Cardiac fibroblast (primary cell): Measurements from ENCODE around the gene GTF3C2.
A peak's percentile ranks its signal among the peaks of the same experiment; 100 is the strongest.

ENCODE experiments used
- DNase-seq, 2 donors: peaks; one replicate each; pipeline versions ENCODE4 v3.0.0 to v3.0.0-alpha.2; 2010; ENCODE audit warnings: low read depth in 2 of 2
- H3K4me3 ChIP-seq, 2 donors: replicated peaks in 1 of 2; 1 replicate in 1 of 2; 2 replicates in 1 of 2; pipeline ENCODE4 v1.5.1; 2011; ENCODE audit warnings: low read depth in 2 of 2, low read length in 2 of 2, mild to moderate bottlenecking in 2 of 2, moderate library complexity in 1 of 2
- TF ChIP-seq, protein P1 (sequence below): IDR thresholded peaks from one replicate; pipeline ENCODE4 v1.5.1; 2011; ENCODE audit warnings: low read depth, mild to moderate bottlenecking, low read length, inconsistent platforms

GTF3C2 gene, protein sequence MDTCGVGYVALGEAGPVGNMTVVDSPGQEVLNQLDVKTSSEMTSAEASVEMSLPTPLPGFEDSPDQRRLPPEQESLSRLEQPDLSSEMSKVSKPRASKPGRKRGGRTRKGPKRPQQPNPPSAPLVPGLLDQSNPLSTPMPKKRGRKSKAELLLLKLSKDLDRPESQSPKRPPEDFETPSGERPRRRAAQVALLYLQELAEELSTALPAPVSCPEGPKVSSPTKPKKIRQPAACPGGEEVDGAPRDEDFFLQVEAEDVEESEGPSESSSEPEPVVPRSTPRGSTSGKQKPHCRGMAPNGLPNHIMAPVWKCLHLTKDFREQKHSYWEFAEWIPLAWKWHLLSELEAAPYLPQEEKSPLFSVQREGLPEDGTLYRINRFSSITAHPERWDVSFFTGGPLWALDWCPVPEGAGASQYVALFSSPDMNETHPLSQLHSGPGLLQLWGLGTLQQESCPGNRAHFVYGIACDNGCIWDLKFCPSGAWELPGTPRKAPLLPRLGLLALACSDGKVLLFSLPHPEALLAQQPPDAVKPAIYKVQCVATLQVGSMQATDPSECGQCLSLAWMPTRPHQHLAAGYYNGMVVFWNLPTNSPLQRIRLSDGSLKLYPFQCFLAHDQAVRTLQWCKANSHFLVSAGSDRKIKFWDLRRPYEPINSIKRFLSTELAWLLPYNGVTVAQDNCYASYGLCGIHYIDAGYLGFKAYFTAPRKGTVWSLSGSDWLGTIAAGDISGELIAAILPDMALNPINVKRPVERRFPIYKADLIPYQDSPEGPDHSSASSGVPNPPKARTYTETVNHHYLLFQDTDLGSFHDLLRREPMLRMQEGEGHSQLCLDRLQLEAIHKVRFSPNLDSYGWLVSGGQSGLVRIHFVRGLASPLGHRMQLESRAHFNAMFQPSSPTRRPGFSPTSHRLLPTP

DNA sequence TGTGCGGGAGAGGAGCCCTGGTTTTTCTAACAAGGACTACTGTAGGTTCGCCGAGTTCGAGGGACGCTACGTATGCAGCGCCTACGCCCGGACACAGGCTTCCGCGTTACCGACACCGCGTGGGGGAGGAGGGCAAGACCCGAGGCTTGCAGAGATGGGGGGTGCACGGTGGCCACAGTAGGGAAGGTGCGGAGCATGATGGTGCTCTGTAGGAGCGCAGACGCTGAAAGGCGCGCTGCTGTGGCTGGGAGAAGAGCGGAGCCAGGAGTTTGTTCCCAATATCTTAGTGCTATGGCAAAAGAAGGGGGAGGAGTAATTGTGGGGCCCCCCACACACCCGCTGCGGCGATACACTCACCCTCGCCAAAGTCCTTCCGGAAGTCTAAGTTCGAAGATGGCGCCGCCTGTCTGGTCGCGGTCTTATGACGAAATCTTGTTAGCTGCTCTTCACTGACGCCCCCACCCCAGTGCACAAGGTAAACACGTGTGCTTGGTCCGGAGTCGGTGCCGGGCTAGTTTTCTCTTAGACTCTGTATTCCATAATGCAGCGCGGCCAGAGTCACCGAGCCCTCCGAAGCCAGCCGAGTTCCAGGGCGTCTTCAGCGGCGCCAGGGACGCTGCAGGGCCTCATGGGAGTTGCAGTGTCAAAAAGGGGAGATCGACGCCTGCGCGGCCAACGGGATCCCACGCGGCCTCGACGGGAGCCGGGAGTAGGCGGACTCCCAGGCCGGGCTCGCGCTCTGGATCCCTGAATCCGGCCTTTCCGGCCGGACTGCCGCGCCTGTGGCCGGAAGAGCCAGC is at the start of gene GTF3C2:
Gene GTF3C2, minus strand, starts transcription at position 383 of the 800 bp plus-strand sequence. CDS start 13,210 bp downstream, outside the sequence.
- DNase-seq, result peak; percentile 97 to 99
- TF ChIP-seq, protein P1, sequence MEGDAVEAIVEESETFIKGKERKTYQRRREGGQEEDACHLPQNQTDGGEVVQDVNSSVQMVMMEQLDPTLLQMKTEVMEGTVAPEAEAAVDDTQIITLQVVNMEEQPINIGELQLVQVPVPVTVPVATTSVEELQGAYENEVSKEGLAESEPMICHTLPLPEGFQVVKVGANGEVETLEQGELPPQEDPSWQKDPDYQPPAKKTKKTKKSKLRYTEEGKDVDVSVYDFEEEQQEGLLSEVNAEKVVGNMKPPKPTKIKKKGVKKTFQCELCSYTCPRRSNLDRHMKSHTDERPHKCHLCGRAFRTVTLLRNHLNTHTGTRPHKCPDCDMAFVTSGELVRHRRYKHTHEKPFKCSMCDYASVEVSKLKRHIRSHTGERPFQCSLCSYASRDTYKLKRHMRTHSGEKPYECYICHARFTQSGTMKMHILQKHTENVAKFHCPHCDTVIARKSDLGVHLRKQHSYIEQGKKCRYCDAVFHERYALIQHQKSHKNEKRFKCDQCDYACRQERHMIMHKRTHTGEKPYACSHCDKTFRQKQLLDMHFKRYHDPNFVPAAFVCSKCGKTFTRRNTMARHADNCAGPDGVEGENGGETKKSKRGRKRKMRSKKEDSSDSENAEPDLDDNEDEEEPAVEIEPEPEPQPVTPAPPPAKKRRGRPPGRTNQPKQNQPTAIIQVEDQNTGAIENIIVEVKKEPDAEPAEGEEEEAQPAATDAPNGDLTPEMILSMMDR, result no peak

DNA sequence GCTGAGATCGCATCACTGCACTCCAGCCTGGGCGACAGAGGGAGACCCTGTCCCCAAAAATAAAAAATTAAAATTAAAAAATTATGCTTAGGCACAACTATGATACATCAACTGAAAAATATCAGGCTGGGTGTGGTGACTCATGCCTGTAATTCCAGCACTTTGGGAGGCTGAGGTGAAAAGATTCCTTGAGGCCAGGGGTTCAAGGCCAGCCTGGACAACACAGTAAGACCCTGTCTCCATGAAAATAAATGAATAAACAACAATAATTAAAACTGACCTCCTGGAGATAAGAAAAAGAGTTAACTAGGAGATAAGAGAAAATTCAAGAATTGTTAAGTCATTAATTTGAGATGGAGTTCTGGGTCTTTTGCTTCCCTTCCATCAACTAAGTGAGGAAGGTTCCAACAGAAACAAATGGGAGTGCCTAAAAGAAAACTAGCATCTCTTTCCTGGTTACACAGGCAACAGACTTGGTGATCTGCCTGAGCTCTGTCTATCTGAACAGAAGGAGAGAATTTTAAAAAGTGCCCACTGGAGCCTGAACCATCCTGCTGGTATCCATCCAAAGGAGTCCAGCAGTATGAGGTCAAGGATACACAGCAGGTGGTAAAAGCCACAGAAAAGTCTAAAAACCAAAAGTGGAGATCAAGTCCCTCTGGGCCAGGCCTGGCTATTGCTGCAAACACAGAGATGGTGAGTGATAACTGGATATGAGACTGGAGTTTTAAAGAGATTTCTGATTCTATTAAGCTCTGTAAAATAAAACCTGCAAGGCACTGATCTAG is 44.0 kb upstream of the GTF3C2 start:
- H3K4me3 ChIP-seq, result no peak overlapping the region
- no peak for DNase-seq
- TF ChIP-seq, protein P1, result no peak

More for the DNA sequence above, at the start of gene GTF3C2:
- H3K4me3 ChIP-seq, result peak within 1 kb of the TSS; percentile 98

DNA sequence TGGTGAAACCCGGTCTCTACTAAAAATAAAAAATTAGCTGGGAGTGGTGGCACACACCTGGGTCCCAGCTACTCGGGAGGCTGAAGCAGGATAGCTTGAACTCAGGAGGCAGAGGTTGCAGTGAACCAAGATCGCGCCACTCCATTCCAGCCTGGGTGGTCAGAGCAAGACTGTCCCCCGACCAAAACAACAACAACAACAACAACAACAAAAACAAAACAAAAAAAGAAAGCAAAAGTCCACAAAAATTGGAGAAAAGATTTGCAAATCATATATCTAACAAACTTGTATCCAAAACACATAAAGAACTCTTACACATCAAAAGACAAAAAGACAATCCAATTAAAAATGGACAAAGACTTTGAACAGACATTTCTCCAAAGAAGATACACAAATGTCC is 42.4 kb upstream of the GTF3C2 start:
- DNase-seq, result no peak
- H3K4me3 ChIP-seq, result no peak overlapping the region
- TF ChIP-seq, protein P1, result no peak

DNA sequence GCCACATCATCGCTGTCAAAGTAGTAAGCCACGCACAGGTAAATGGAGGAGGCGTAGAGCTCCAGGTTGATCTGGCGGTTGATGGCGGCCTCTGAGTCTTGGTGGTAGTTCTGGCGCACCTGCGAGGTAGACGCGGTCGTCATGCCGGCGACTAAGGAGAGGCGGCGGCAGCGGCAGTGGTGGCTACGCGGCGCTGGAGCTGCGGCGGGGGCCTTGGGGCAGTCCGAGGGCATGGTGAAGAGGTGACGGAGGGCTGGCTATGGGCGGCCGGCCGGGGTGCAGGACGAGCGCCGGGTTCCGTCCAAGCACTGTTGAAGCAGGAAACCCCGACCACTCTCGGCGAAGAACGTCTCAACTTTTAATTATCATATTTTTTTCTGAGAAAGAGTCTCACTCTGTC is 36.7 kb upstream of the GTF3C2 start:
- DNase-seq, result no peak
- H3K4me3 ChIP-seq, result no peak overlapping the region
- TF ChIP-seq, protein P1, result no peak

DNA sequence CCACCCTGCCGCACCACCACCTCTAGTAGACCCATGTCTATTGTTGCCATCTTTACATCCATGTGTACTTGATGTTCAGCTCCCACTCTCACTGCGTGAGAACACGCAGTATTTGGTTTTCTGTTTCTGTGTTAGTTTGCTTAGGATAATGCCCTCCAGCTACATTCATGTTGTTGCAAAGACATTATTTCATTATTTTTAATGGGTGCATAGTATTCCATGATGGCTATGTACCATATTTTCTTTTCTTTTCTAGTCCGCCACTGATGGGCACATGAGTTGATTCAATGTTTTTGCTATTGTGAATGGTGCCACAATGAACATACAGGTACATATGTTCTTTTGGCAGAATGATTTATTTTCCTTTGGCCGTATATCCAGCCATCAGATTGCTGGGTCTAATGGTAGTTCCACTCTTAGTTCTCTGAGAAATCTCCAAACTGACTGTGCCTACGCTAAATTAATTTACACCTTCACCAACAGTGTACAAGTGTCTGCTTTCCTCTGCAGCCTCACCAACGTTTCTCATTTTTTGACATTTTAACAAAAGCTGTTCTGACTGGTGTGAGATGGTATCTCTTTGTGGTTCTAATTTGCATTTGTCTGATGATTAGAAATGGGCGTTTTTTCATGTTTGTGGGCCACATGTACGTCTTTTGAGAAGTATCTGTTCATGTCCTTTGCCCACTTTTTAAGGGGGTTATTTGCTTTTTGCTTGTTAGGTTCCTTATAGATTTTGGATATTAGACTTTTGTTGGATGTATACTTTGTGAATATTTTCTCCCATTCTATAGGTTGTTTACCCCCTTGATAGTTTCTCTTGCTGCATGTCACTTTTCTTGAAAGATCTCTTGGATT is 34.5 kb upstream of the GTF3C2 start:
- TF ChIP-seq, protein P1, result no peak
- H3K4me3 ChIP-seq, result no peak overlapping the region
- no peak for DNase-seq
